ENCODE data around the gene RNU1-2. TPM values are rescaled to one million over a fixed set of nuclear protein-coding genes. Genes with fewer than 3 reads are reported as not detected.
A peak's percentile ranks its signal among the peaks of the same experiment; 100 is the strongest.
"Not testable (repeated sequence)": the region's sequence is repeated elsewhere in the genome, so short reads cannot be mapped to it uniquely, and the experiment has no call there.

Gene RNU1-2
- total RNA-seq, 2 experiments from 2014 or later = 4,982 to 5,937 TPM

DNA sequence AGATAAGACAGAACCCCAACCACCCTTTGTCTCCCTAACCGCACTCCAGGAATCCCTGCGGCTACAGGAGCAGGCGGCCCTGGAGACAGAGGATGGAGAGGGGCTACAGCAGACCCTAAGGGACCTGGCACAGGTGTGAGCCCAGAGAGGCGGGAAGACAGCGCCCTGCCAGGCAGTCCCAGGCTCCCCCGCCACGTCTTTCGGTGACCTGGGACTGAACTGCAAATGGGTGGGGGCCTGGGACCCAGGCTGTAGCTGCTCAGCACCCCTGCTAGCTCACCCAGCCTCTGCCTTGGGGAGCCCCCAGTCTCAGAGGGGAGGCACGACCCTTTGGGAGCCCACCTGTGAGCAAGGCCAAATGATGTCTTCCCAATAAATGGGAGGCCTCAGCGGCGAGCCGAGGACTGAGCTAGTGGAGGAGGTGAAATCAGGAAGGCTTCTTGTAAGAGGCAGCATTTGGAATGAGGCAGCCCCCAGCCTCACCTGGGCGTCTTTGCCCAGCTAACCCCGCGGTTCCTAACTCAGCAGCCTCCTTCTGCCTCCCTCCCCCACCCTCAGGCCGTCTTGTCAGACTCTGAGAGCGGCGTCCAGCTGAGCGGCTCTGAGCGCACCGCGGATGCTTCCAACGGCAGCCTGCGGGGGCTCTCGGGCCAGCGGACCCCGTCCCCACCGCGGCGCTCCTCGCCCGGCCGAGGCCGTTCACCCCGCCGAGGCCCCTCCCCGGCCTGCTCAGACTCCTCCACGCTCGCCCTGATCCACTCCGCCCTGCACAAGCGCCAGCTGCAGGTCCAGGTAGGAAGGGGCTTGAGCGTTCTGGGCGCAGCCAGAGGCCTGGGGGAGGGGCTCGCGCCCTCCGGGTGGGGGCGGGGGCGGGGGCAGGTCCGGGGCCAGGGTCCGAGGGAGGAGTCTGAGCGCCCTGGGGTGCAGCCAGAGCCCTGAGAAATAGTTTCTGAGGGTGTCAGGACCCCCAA is 42.9 kb downstream of the RNU1-2 start:
- H3K27ac ChIP-seq (ENCODE audit: low read depth in 1 of 2, low read length in 2 of 2) = no peak overlapping the region
- peak in 1 of 14 experiments; percentile 18 for DNase-seq
- Mint-ChIP-seq H3K27me3 (no peaks in the 10 kb centered on the region), H3K9me3 (no peaks in the 10 kb centered on the region), H3K4me1 (ENCODE audit: low read depth) (no peaks in the 10 kb centered on the region), H3K4me3 (no peak overlapping the region), H3K27ac (no peak overlapping the region), H3K36me3 (ENCODE audit: low read depth) (peaks cover 58% of the 10 kb centered on the region)
- no peaks in the 10 kb centered on the region for H3K9me3 ChIP-seq (ENCODE audit: control insufficient read depth in 1 of 2, insufficient read depth in 1 of 2, low read length in 2 of 2)
- H3K4me3 ChIP-seq (ENCODE audit: low read length) = no peak overlapping the region
- no peak for ATAC-seq (ENCODE audit: poor library complexity)
- no peaks in the 10 kb centered on the region for H3K27me3 ChIP-seq (ENCODE audit: control insufficient read depth in 1 of 2, insufficient read depth in 2 of 2, low read length in 2 of 2)
- CTCF ChIA-PET = no interaction called here
- H3K36me3 ChIP-seq (ENCODE audit: insufficient read depth, low read length) = peaks cover 35% of the 10 kb centered on the region
- POLR2A ChIA-PET = no interaction called here
- intact Hi-C loops (cut with DNase I, micrococcal nuclease) = no loop called here
- no peak for TF ChIP-seq CTCF (IDR thresholded peaks at IDR 0.05)
- no peaks in the 10 kb centered on the region for H3K4me1 ChIP-seq (ENCODE audit: insufficient read depth, low read length)

DNA sequence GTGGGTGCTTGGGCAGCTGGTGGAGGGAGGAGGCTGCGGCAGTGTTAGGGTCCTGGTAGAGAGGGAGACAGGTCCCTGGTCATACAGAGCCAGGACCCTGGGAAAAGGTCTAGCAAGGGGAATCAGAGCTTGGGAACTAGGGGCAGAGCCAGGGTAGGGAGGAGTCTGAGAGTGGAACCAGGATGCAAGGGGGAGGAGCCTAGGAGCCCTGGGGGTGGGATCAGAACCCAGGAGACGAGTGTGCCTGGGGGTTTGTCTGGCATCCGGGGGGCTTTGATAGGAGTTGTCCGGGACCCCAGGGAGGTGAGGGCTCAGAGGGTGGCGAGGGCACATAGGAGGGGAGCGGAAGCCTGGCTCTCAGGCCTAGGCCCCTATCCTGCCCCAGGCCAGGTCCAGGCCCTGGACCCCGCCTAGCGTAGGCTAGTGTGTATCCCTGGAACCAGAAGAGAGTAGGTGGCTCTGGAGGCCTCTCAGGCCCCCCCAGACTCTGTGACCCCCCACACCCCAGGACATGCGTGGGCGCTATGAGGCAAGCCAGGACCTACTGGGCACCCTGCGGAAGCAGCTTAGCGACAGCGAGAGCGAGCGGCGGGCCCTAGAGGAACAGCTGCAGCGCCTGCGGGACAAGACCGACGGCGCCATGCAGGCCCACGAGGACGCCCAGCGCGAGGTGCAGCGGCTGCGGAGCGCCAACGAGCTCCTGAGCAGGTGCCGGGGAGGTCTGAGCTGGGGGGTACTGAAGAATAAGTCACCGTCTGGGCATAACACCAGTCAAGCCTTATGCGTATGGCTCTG is 43.8 kb downstream of the RNU1-2 start:
- H3K27me3 ChIP-seq (ENCODE audit: control insufficient read depth in 1 of 2, insufficient read depth in 2 of 2, low read length in 2 of 2); H3K4me3 Mint-ChIP-seq; CTCF ChIA-PET; ATAC-seq (ENCODE audit: poor library complexity); H3K27ac ChIP-seq (ENCODE audit: low read depth in 1 of 2, low read length in 2 of 2); H3K4me1 Mint-ChIP-seq (ENCODE audit: low read depth); POLR2A ChIA-PET; H3K4me3 ChIP-seq (ENCODE audit: low read length); H3K9me3 ChIP-seq (ENCODE audit: control insufficient read depth in 1 of 2, insufficient read depth in 1 of 2, low read length in 2 of 2); H3K9me3 Mint-ChIP-seq; H3K4me1 ChIP-seq (ENCODE audit: insufficient read depth, low read length); H3K27me3 Mint-ChIP-seq; H3K27ac Mint-ChIP-seq: not testable (repeated sequence)
- peaks cover 42% of the 10 kb centered on the region for H3K36me3 ChIP-seq (ENCODE audit: insufficient read depth, low read length)
- intact Hi-C loops (cut with DNase I, micrococcal nuclease) = loop anchor here in 1 of 2 experiments (5.0 kb wide), 1 partner anchor 322 kb away; no protein-coding TSS in a partner anchor
- DNase-seq = peak in 1 of 14 experiments; percentile 16
- H3K36me3 Mint-ChIP-seq (ENCODE audit: low read depth) = peaks cover 54% of the 10 kb centered on the region

- no peaks in the 10 kb centered on the region for H3K9me3 Mint-ChIP-seq
- no peak for TF ChIP-seq CTCF (IDR thresholded peaks at IDR 0.05)
Measured at GRCh38 chr1:16944038-16944437, 48.3 kb downstream of the RNU1-2 start.

GRCh38 chr1:16945512-16945911 is 49.7 kb downstream of the RNU1-2 start:
- POLR2A ChIA-PET; intact Hi-C loops (cut with DNase I, micrococcal nuclease); H3K4me3 Mint-ChIP-seq; H3K9me3 ChIP-seq (ENCODE audit: control insufficient read depth in 1 of 2, insufficient read depth in 1 of 2, low read length in 2 of 2); CTCF ChIA-PET; H3K27ac Mint-ChIP-seq; DNase-seq; H3K4me1 ChIP-seq (ENCODE audit: insufficient read depth, low read length); ATAC-seq (ENCODE audit: poor library complexity); H3K27me3 ChIP-seq (ENCODE audit: control insufficient read depth in 1 of 2, insufficient read depth in 2 of 2, low read length in 2 of 2); H3K4me1 Mint-ChIP-seq (ENCODE audit: low read depth); H3K4me3 ChIP-seq (ENCODE audit: low read length); H3K27ac ChIP-seq (ENCODE audit: low read depth in 1 of 2, low read length in 2 of 2); H3K27me3 Mint-ChIP-seq; H3K9me3 Mint-ChIP-seq: not testable (repeated sequence)
- peaks cover 32% of the 10 kb centered on the region for H3K36me3 ChIP-seq (ENCODE audit: insufficient read depth, low read length)
- H3K36me3 Mint-ChIP-seq (ENCODE audit: low read depth) = peaks cover 41% of the 10 kb centered on the region

More at GRCh38 chr1:16944038-16944437, 48.3 kb downstream of the RNU1-2 start:
- H3K27ac Mint-ChIP-seq = no peak overlapping the region
- DNase-seq (peak in 1 of 14 experiments; percentile 14), ATAC-seq (ENCODE audit: poor library complexity) (no peak)
- no peaks in the 10 kb centered on the region for H3K9me3 ChIP-seq (ENCODE audit: control insufficient read depth in 1 of 2, insufficient read depth in 1 of 2, low read length in 2 of 2)
- H3K27me3 Mint-ChIP-seq = no peaks in the 10 kb centered on the region
- peaks cover 51% of the 10 kb centered on the region for H3K36me3 Mint-ChIP-seq (ENCODE audit: low read depth)
- peaks cover 32% of the 10 kb centered on the region for H3K36me3 ChIP-seq (ENCODE audit: insufficient read depth, low read length)
- CTCF ChIA-PET = no interaction called here
- H3K4me1 Mint-ChIP-seq (ENCODE audit: low read depth) = no peaks in the 10 kb centered on the region
- no peak overlapping the region for H3K4me3 ChIP-seq (ENCODE audit: low read length)
- H3K27ac ChIP-seq (ENCODE audit: low read depth in 1 of 2, low read length in 2 of 2) = no peak overlapping the region
- H3K27me3 ChIP-seq (ENCODE audit: control insufficient read depth in 1 of 2, insufficient read depth in 2 of 2, low read length in 2 of 2) = no peaks in the 10 kb centered on the region
- no peaks in the 10 kb centered on the region for H3K4me1 ChIP-seq (ENCODE audit: insufficient read depth, low read length)
- POLR2A ChIA-PET = interaction anchor here (0.6 kb wide), 1 partner anchor 8 kb away, joined by 3 read pairs; no protein-coding TSS in a partner anchor
- no peak overlapping the region for H3K4me3 Mint-ChIP-seq
- intact Hi-C loops (cut with DNase I, micrococcal nuclease) = loop anchor here in 1 of 2 experiments (5.0 kb wide), 1 partner anchor 327 kb away; no protein-coding TSS in a partner anchor

Measured in CD4-positive, alpha-beta T cell (primary cell).